ENCODE measurements around the gene NEDD9.

Gene NEDD9

DNA sequence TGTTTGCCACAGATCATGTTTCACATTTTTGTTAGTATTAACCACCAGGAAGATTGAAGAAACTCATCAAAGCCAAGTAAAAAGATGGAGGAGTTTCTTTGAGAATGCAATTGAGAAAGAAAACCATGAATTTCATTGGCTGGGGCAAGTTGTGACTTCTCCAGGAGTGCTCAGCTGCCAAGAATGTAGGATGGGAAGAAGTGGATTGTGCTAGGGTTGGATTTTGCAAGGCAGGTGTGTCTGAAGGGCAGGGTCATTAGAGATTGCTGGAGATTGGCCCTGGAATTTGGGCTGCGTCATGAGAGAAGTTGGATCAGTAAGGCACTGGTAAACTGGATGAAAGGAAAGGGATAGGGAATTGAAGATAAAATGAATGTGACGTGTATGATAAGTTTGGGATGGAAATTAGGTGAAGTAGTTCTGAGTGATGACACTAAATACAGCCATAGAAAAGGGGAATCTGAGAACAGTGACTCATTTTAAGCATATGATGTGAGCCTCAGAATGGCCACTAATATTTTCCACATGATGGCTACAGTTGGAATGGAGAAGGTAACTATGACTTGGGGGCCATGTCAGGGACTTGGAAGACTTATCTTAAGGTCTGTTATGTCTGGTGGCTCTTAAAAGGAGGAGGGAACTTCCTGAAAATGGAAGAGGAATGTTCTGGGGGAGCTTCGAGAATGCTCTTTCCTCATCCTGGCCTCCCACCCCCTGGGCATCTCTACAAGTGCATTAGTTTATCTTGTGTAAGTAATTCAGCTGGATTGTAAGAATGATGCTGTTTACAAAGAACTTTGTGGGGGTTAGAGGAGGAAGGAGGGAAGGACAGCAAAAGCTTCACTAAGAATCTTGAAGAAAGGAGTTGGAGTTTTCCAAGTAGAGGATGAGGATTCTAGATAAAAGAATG, 93.2 kb downstream of the NEDD9 start:
- DNase-seq: no peak

GRCh38 chr6:11136809-11137208, 95.7 kb downstream of the NEDD9 start:
- DNase-seq: no peak

Measured in NCI-H82 (cell line).